Memory B cell (primary cell): Measurements from ENCODE around the gene MAML2.

Experiments used
- ATAC-seq: fragments of 150-1000 bp; cut with Tn5 transposase; 2 replicates; pipeline ENCODE4 v1.10.0; 2021; ENCODE audit warnings: low read depth, mild to moderate bottlenecking, moderate library complexity
- DNase-seq, 2 donors: peaks; one replicate each; pipeline ENCODE4 v3.0.0; 2022; ENCODE audit warnings: low spot score in 2 of 2
- H3K27ac Mint-ChIP-seq: one replicate; pipeline ENCODE4 v1.8.0; 2022; ENCODE audit warnings: mild to moderate bottlenecking, moderate library complexity, mixed read lengths
- H3K27me3 Mint-ChIP-seq: one replicate; pipeline ENCODE4 v1.8.0; 2022; ENCODE audit warnings: mixed read lengths
- H3K36me3 Mint-ChIP-seq: one replicate; pipeline ENCODE4 v1.8.0; 2022; ENCODE audit warnings: mild to moderate bottlenecking, mixed read lengths
- H3K4me1 Mint-ChIP-seq: one replicate; pipeline ENCODE4 v1.8.0; 2022; ENCODE audit warnings: mixed read lengths
- H3K4me3 Mint-ChIP-seq: one replicate; pipeline ENCODE4 v1.8.0; 2022; ENCODE audit warnings: mild to moderate bottlenecking, moderate library complexity, mixed read lengths
- H3K9me3 Mint-ChIP-seq: one replicate; pipeline ENCODE4 v1.8.0; 2022; ENCODE audit warnings: mixed read lengths

Gene MAML2

GRCh38 chr11:96159968-96160367 is 183.0 kb downstream of the MAML2 start:
- H3K27ac Mint-ChIP-seq, result no peak overlapping the region
- H3K4me1 Mint-ChIP-seq, result peaks cover 22% of the 10 kb centered on the region
- no peaks in the 10 kb centered on the region for H3K27me3 Mint-ChIP-seq
- ATAC-seq (no peak), DNase-seq (no peak)
- no peak overlapping the region for H3K4me3 Mint-ChIP-seq
- H3K36me3 Mint-ChIP-seq, result peaks cover 5% of the 10 kb centered on the region
- no peaks in the 10 kb centered on the region for H3K9me3 Mint-ChIP-seq

- Mint-ChIP-seq H3K27me3 (no peaks in the 10 kb centered on the region), H3K4me1 (peaks cover 27% of the 10 kb centered on the region), H3K9me3 (no peaks in the 10 kb centered on the region), H3K27ac (peak overlapping the region; percentile 13), H3K4me3 (no peak overlapping the region), H3K36me3 (peaks cover 10% of the 10 kb centered on the region)
- ATAC-seq (no peak), DNase-seq (no peak)
Observed at GRCh38 chr11:96158126-96158525, 184.9 kb downstream of the MAML2 start.

- no peak overlapping the region for H3K4me3 Mint-ChIP-seq
- H3K4me1 Mint-ChIP-seq, result peaks cover 27% of the 10 kb centered on the region
- peaks cover 11% of the 10 kb centered on the region for H3K36me3 Mint-ChIP-seq
- H3K27me3 Mint-ChIP-seq, result no peaks in the 10 kb centered on the region
- ATAC-seq, result no peak
- H3K27ac Mint-ChIP-seq, result peak overlapping the region; percentile 73
- DNase-seq, result no peak
- H3K9me3 Mint-ChIP-seq, result no peaks in the 10 kb centered on the region
Observed at GRCh38 chr11:96157517-96157873, 185.5 kb downstream of the MAML2 start.

GRCh38 chr11:96156379-96156722 is 186.6 kb downstream of the MAML2 start:
- peaks cover 8% of the 10 kb centered on the region for H3K36me3 Mint-ChIP-seq
- H3K27me3 Mint-ChIP-seq, result no peaks in the 10 kb centered on the region
- DNase-seq, result no peak
- H3K4me3 Mint-ChIP-seq, result no peak overlapping the region
- H3K27ac Mint-ChIP-seq, result peak overlapping the region; percentile 53
- H3K4me1 Mint-ChIP-seq, result peaks cover 24% of the 10 kb centered on the region
- no peaks in the 10 kb centered on the region for H3K9me3 Mint-ChIP-seq
- no peak for ATAC-seq

- Mint-ChIP-seq H3K27me3 (no peaks in the 10 kb centered on the region), H3K27ac (peak overlapping the region; percentile 53), H3K36me3 (peaks cover 8% of the 10 kb centered on the region), H3K4me3 (no peak overlapping the region), H3K9me3 (no peaks in the 10 kb centered on the region), H3K4me1 (peaks cover 24% of the 10 kb centered on the region)
- ATAC-seq (no peak), DNase-seq (no peak)
Observed at GRCh38 chr11:96155627-96156378, 187.2 kb downstream of the MAML2 start.

GRCh38 chr11:96154802-96155520 is 188.0 kb downstream of the MAML2 start:
- peaks cover 24% of the 10 kb centered on the region for H3K4me1 Mint-ChIP-seq
- H3K4me3 Mint-ChIP-seq, result no peak overlapping the region
- no peak overlapping the region for H3K27ac Mint-ChIP-seq
- no peak for DNase-seq
- H3K27me3 Mint-ChIP-seq, result no peaks in the 10 kb centered on the region
- no peak for ATAC-seq
- H3K9me3 Mint-ChIP-seq, result no peaks in the 10 kb centered on the region
- peaks cover 8% of the 10 kb centered on the region for H3K36me3 Mint-ChIP-seq

GRCh38 chr11:96152623-96153022 is 190.4 kb downstream of the MAML2 start:
- no peak for DNase-seq
- Mint-ChIP-seq H3K36me3 (peaks cover 8% of the 10 kb centered on the region), H3K4me1 (peaks cover 24% of the 10 kb centered on the region), H3K27me3 (no peaks in the 10 kb centered on the region), H3K4me3 (no peak overlapping the region), H3K27ac (no peak overlapping the region), H3K9me3 (no peaks in the 10 kb centered on the region)
- ATAC-seq, result no peak

- Mint-ChIP-seq H3K4me3 (no peak overlapping the region), H3K27me3 (no peaks in the 10 kb centered on the region), H3K36me3 (peaks cover 8% of the 10 kb centered on the region), H3K27ac (no peak overlapping the region), H3K9me3 (no peaks in the 10 kb centered on the region), H3K4me1 (peaks cover 15% of the 10 kb centered on the region)
- ATAC-seq (no peak), DNase-seq (no peak)
Observed at GRCh38 chr11:96151501-96151900, 191.5 kb downstream of the MAML2 start.

- ATAC-seq, result no peak
- Mint-ChIP-seq H3K4me1 (peaks cover 8% of the 10 kb centered on the region), H3K9me3 (no peaks in the 10 kb centered on the region)
Observed at GRCh38 chr11:96150609-96151008, 192.4 kb downstream of the MAML2 start.

GRCh38 chr11:96149743-96150555 is 193.0 kb downstream of the MAML2 start:
- Mint-ChIP-seq H3K36me3 (peaks cover 6% of the 10 kb centered on the region), H3K4me3 (no peak overlapping the region), H3K9me3 (no peaks in the 10 kb centered on the region), H3K27ac (no peak overlapping the region), H3K27me3 (no peaks in the 10 kb centered on the region), H3K4me1 (peaks cover 11% of the 10 kb centered on the region)
- no peak for ATAC-seq
- no peak for DNase-seq

More at GRCh38 chr11:96150609-96151008, 192.4 kb downstream of the MAML2 start:
- no peaks in the 10 kb centered on the region for H3K27me3 Mint-ChIP-seq
- H3K4me3 Mint-ChIP-seq, result no peak overlapping the region
- DNase-seq, result no peak
- H3K27ac Mint-ChIP-seq, result no peak overlapping the region
- H3K36me3 Mint-ChIP-seq, result peaks cover 6% of the 10 kb centered on the region

- Mint-ChIP-seq H3K27me3 (no peaks in the 10 kb centered on the region), H3K36me3 (no peaks in the 10 kb centered on the region), H3K27ac (peak overlapping the region; percentile 9), H3K9me3 (no peaks in the 10 kb centered on the region), H3K4me3 (no peak overlapping the region), H3K4me1 (peaks cover 7% of the 10 kb centered on the region)
- DNase-seq (no peak), ATAC-seq (no peak)
Observed at GRCh38 chr11:96147906-96148486, 195.0 kb downstream of the MAML2 start.

- Mint-ChIP-seq H3K4me3 (no peak overlapping the region), H3K4me1 (peaks cover 7% of the 10 kb centered on the region), H3K9me3 (no peaks in the 10 kb centered on the region), H3K27me3 (no peaks in the 10 kb centered on the region), H3K27ac (no peak overlapping the region), H3K36me3 (no peaks in the 10 kb centered on the region)
- ATAC-seq (no peak), DNase-seq (no peak)
Observed at GRCh38 chr11:96147186-96147585, 195.8 kb downstream of the MAML2 start.

GRCh38 chr11:96146765-96147164 is 196.2 kb downstream of the MAML2 start:
- no peaks in the 10 kb centered on the region for H3K9me3 Mint-ChIP-seq

GRCh38 chr11:96145163-96145585 is 197.8 kb downstream of the MAML2 start:
- no peak for DNase-seq
- Mint-ChIP-seq H3K27me3 (no peaks in the 10 kb centered on the region), H3K27ac (no peak overlapping the region), H3K9me3 (no peaks in the 10 kb centered on the region), H3K4me3 (no peak overlapping the region), H3K36me3 (peaks cover 4% of the 10 kb centered on the region), H3K4me1 (peaks cover 11% of the 10 kb centered on the region)
- ATAC-seq, result no peak

More at GRCh38 chr11:96146765-96147164, 196.2 kb downstream of the MAML2 start:
- Mint-ChIP-seq H3K4me1 (peaks cover 7% of the 10 kb centered on the region), H3K27me3 (no peaks in the 10 kb centered on the region), H3K36me3 (no peaks in the 10 kb centered on the region), H3K4me3 (no peak overlapping the region), H3K27ac (no peak overlapping the region)
- DNase-seq (no peak), ATAC-seq (no peak)
